B cell (primary cell): ENCODE data around the gene UNC13C. TPM values are rescaled to one million over a fixed set of nuclear protein-coding genes. Genes with fewer than 3 reads are reported as not detected.

Source experiments
- ATAC-seq: fragments of 200-7000 bp; cut with Tn5 transposase; one replicate; pipeline ENCODE4 v1.10.0; 2021; ENCODE audit warnings: low read depth, mild to moderate bottlenecking, moderate number of reproducible peaks, moderate library complexity
- CTCF ChIA-PET: fragments of 350-600 bp; sonication (Branson Sonifier 250); formaldehyde crosslinking; loops from one replicate; lab custom pipeline; 2021; ENCODE audit warnings: antibody characterized with exemption, inconsistent platforms; lab: Charles Lee
- POLR2A ChIA-PET: fragments of 350-600 bp; sonication (Branson Sonifier 250); formaldehyde crosslinking; loops from one replicate; lab custom pipeline; 2021; ENCODE audit warnings: antibody characterized with exemption; lab: Charles Lee
- DNase-seq: peaks from one replicate; pipeline ENCODE4 v3.0.0; 2013
- H2AFZ ChIP-seq: 2 replicates; pipeline ENCODE4 v1.6.1; 2012; ENCODE audit warnings: mild to moderate bottlenecking, low read depth, low read length; ENCODE audit not compliant: insufficient read depth, poor library complexity, severe bottlenecking
- H3K27ac ChIP-seq, 2 donors: 1 replicate in 1 of 2; 2 replicates in 1 of 2; pipeline ENCODE4 v1.5.1; 2012 to 2013; ENCODE audit warnings: low read length in 2 of 2, mild to moderate bottlenecking in 2 of 2, moderate library complexity in 1 of 2
- H3K27me3 ChIP-seq, 4 experiments: fragments of 200-600 bp in 1 of 4; sonication (generic) in 1 of 4; replicated peaks in 1 of 4; 1 replicate in 2 of 4; 2 replicates in 2 of 4; pipeline versions ENCODE4 v1.6.1 to v1.7.0; 2013 to 2016; ENCODE audit warnings: low read length in 3 of 4, mild to moderate bottlenecking in 2 of 4, mixed read lengths in 1 of 4, moderate library complexity in 1 of 4; ENCODE audit not compliant: insufficient read depth in 4 of 4, control insufficient read depth in 3 of 4; ENCODE audit errors: control extremely low read depth in 1 of 4
- H3K36me3 ChIP-seq, 2 experiments: replicated peaks in 1 of 2; 1 replicate in 1 of 2; 2 replicates in 1 of 2; pipeline versions ENCODE4 v1.6.1 to v1.7.1; 2013; ENCODE audit warnings: low read length in 1 of 2; ENCODE audit not compliant: insufficient read depth in 2 of 2, control insufficient read depth in 1 of 2; ENCODE audit errors: control extremely low read depth in 1 of 2, extremely low read depth in 1 of 2
- H3K4me1 ChIP-seq, 2 donors: fragments of 200-600 bp in 1 of 2; sonication (generic) in 1 of 2; 1 replicate in 1 of 2; 2 replicates in 1 of 2; pipeline versions ENCODE4 v1.5.1 to v1.6.1; 2013 to 2017; ENCODE audit warnings: low read length in 2 of 2; ENCODE audit not compliant: control insufficient read depth in 2 of 2, insufficient read depth in 2 of 2
- H3K4me2 ChIP-seq: replicated peaks from 2 replicates; pipeline ENCODE3; 2012; ENCODE audit warnings: mild to moderate bottlenecking, low read depth, low read length; ENCODE audit not compliant: poor library complexity, severe bottlenecking
- H3K4me3 ChIP-seq, 5 experiments: fragments of 200-600 bp in 1 of 5; sonication (generic) in 1 of 5; 1 replicate in 3 of 5; 2 replicates in 2 of 5; pipeline versions ENCODE4 v1.5.1 to v1.7.0; 2011 to 2016; ENCODE audit warnings: low read length in 4 of 5, mild to moderate bottlenecking in 4 of 5, low read depth in 2 of 5, control low read depth in 1 of 5, moderate library complexity in 1 of 5; ENCODE audit not compliant: insufficient read depth in 1 of 5; ENCODE audit errors: control extremely low read depth in 1 of 5, extremely low read depth in 1 of 5
- H3K79me2 ChIP-seq: fragments of 200-600 bp; sonication (generic); one replicate; pipeline ENCODE4 v1.6.0; 2016; ENCODE audit warnings: low read length; ENCODE audit not compliant: control insufficient read depth, insufficient read depth
- H3K9ac ChIP-seq: fragments of 200-600 bp; sonication (generic); 2 replicates; pipeline ENCODE4 v1.6.1; 2017; ENCODE audit warnings: mild to moderate bottlenecking, low read length, moderate library complexity
- H3K9me3 ChIP-seq, 3 donors: one replicate each; pipeline versions ENCODE4 v1.6.1 to v1.7.1; 2013; ENCODE audit warnings: low read length in 2 of 3; ENCODE audit not compliant: control insufficient read depth in 2 of 3, insufficient read depth in 1 of 3; ENCODE audit errors: control extremely low read depth in 1 of 3
- H4K20me1 ChIP-seq: 2 replicates; pipeline ENCODE4 v1.6.0; 2012; ENCODE audit warnings: mild to moderate bottlenecking, low read length; ENCODE audit not compliant: insufficient read depth, control insufficient read depth, poor library complexity, severe bottlenecking
- H3K27ac Mint-ChIP-seq: one replicate; pipeline ENCODE4 v1.8.0; 2021; ENCODE audit warnings: mixed read lengths
- H3K27me3 Mint-ChIP-seq: one replicate; pipeline ENCODE4 v1.8.0; 2021; ENCODE audit warnings: mixed read lengths
- H3K4me1 Mint-ChIP-seq: one replicate; pipeline ENCODE4 v1.8.0; 2021; ENCODE audit warnings: mixed read lengths
- H3K4me3 Mint-ChIP-seq: one replicate; pipeline ENCODE4 v1.8.0; 2021; ENCODE audit warnings: mixed read lengths
- H3K9me3 Mint-ChIP-seq: one replicate; pipeline ENCODE4 v1.8.0; 2022; ENCODE audit warnings: mixed read lengths; ENCODE audit not compliant: insufficient read depth
- CTCF ChIP-seq: fragments of 200-600 bp; IDR thresholded peaks from one replicate; pipeline ENCODE4 v1.8.0; 2022; ENCODE audit warnings: antibody characterized with exemption, mild to moderate bottlenecking
- EZH2 ChIP-seq: IDR thresholded peaks from 2 replicates; pipeline ENCODE4 v1.6.1; 2012; ENCODE audit warnings: borderline replicate concordance, low read depth, mild to moderate bottlenecking, moderate library complexity, low read length; ENCODE audit not compliant: insufficient read depth, poor library complexity, severe bottlenecking
- WGBS: methylation state at CpG from one replicate; pipeline ENCODE4 v1.1.5; 2013; ENCODE audit warnings: missing lambda C conversion rate; ENCODE audit not compliant: insufficient coverage; 5-methylcytosine and 5-hydroxymethylcytosine counted together
- intact Hi-C: fragments of 100-400 bp; cut with micrococcal nuclease; formaldehyde crosslinking; loops from one replicate; pipeline ENCODE4 v1.10.0; 2022
- polyA plus RNA-seq: library from polyadenylated mRNA; depleted of rRNA; stranded (reverse); fragments of >200 nt; gene quantifications from 2 replicates; pipeline ENCODE4 v1.2.3, GENCODE V29; 2012
- total RNA-seq, 2 donors: library from RNA; stranded (reverse); fragments of 120-200 nt in 1 of 2; gene quantifications; 1 replicate in 1 of 2; 2 replicates in 1 of 2; pipeline versions ENCODE4 v1.2.3 to v1.2.4, GENCODE V29; 2013 to 2022

The UNC13C gene
- total and polyA plus RNA-seq, 2 donors (not counting 1 experiment from before 2014, with no cell fraction given), result not detected

GRCh38 chr15:54026891-54027290 is 48.6 kb downstream of the UNC13C start:
- TF ChIP-seq EZH2 (no peak), CTCF (no peak)
- intact Hi-C loops, result no loop called here
- DNase-seq (no peak), ATAC-seq (no peak)
- Mint-ChIP-seq H3K4me1 (no peaks in the 10 kb centered on the region), H3K4me3 (no peak overlapping the region), H3K27me3 (no peaks in the 10 kb centered on the region), H3K9me3 (no peaks in the 10 kb centered on the region), H3K27ac (no peak overlapping the region)
- POLR2A ChIA-PET, result no interaction called here
- 0% methylated on average over 1 of the region's 2 CpGs for WGBS
- H3K79me2 ChIP-seq, result no peaks in the 10 kb centered on the region
- no peak overlapping the region for H3K4me3 ChIP-seq
- H2AFZ ChIP-seq, result no peak overlapping the region
- no peak overlapping the region for H3K9ac ChIP-seq
- H3K4me1 ChIP-seq, result no peaks in the 10 kb centered on the region
- H3K4me2 ChIP-seq, result no peak overlapping the region
- no peaks in the 10 kb centered on the region for H3K27me3 ChIP-seq
- H3K36me3 ChIP-seq, result no peaks in the 10 kb centered on the region
- no peak overlapping the region for H3K27ac ChIP-seq
- H3K9me3 ChIP-seq, result no peaks in the 10 kb centered on the region
- no peaks in the 10 kb centered on the region for H4K20me1 ChIP-seq
- CTCF ChIA-PET, result no interaction called here

GRCh38 chr15:54029081-54029480 is 50.8 kb downstream of the UNC13C start:
- H3K4me2 ChIP-seq, result no peak overlapping the region
- DNase-seq (no peak), ATAC-seq (no peak)
- H3K9me3 Mint-ChIP-seq, result peaks cover 3% of the 10 kb centered on the region
- no peak overlapping the region for H3K9ac ChIP-seq
- H2AFZ ChIP-seq, result no peak overlapping the region
- no peaks in the 10 kb centered on the region for H3K27me3 Mint-ChIP-seq
- POLR2A ChIA-PET, result no interaction called here
- no peaks in the 10 kb centered on the region for H3K4me1 Mint-ChIP-seq
- no peaks in the 10 kb centered on the region for H3K27me3 ChIP-seq
- no peaks in the 10 kb centered on the region for H4K20me1 ChIP-seq
- H3K36me3 ChIP-seq, result no peaks in the 10 kb centered on the region
- H3K4me1 ChIP-seq, result no peaks in the 10 kb centered on the region
- CTCF ChIA-PET, result no interaction called here
- intact Hi-C loops, result no loop called here
- TF ChIP-seq CTCF, result no peak
- TF ChIP-seq EZH2, result no peak
- H3K27ac ChIP-seq, result no peak overlapping the region
- no peaks in the 10 kb centered on the region for H3K9me3 ChIP-seq
- no peaks in the 10 kb centered on the region for H3K79me2 ChIP-seq
- no peak overlapping the region for H3K4me3 ChIP-seq
- H3K4me3 Mint-ChIP-seq, result no peak overlapping the region
- WGBS, result no CpG with 5 or more reads among the region's 3 CpGs
- H3K27ac Mint-ChIP-seq, result no peak overlapping the region
